Breast epithelium (tissue), 3 donors: ENCODE results near the gene HM13.

ENCODE experiments used
- CTCF ChIP-seq, 3 donors: fragments of 450-650 bp; IDR thresholded peaks; one replicate each; pipeline ENCODE4 v1.5.1; 2016 to 2017; ENCODE audit warnings: antibody characterized with exemption in 3 of 3, mild to moderate bottlenecking in 3 of 3, moderate library complexity in 3 of 3
- POLR2A ChIP-seq: fragments of 450-650 bp; IDR thresholded peaks from one replicate; pipeline ENCODE4 v1.6.1; 2016; ENCODE audit warnings: antibody characterized with exemption, mild to moderate bottlenecking, moderate library complexity

DNA sequence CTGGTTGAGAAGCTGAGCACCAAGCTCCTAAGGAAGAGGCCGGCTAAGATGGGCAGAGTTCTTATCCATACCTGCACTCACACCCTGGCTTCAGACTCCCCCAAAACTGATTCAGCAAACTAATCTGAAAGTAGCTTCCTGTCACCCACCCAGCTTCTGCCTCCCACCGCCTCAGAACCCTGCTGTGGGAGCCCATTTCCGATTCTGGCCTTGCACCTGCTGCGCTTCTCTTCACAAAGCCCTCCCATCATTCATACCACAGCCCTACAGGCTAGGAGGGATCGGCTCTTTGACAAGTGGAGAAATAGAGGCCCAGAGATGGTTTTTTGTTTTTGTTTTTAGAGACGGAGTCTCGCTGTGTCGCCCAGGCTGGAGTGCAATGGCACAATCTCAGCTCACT lies 28.7 kb downstream of the HM13 start:
- TF ChIP-seq CTCF (IDR thresholded peaks at IDR 0.05) = no peak
- TF ChIP-seq POLR2A = no peak
